ENCODE results near the gene MEIS2.

The MEIS2 gene

DNA sequence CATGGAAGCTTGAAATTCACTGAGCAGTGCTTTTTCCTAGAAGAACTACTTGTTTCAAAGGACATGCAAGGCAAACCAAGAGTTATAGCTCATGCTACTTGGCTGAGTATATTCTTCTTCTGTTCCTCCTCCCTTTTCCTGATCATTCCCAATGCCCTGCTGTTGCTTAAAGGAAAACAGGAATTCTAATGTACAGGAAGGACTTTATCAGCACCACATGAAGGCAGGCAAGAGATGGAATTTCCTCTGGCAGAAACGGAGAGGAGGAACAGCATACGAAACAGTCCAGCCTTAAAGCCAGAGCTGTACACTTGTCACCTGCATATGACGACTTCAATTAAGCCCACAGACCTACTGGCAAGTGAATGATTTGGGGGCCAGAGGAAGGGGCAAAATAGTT is 15.7 kb downstream of the MEIS2 start:
- TF ChIP-seq, protein P1, sequence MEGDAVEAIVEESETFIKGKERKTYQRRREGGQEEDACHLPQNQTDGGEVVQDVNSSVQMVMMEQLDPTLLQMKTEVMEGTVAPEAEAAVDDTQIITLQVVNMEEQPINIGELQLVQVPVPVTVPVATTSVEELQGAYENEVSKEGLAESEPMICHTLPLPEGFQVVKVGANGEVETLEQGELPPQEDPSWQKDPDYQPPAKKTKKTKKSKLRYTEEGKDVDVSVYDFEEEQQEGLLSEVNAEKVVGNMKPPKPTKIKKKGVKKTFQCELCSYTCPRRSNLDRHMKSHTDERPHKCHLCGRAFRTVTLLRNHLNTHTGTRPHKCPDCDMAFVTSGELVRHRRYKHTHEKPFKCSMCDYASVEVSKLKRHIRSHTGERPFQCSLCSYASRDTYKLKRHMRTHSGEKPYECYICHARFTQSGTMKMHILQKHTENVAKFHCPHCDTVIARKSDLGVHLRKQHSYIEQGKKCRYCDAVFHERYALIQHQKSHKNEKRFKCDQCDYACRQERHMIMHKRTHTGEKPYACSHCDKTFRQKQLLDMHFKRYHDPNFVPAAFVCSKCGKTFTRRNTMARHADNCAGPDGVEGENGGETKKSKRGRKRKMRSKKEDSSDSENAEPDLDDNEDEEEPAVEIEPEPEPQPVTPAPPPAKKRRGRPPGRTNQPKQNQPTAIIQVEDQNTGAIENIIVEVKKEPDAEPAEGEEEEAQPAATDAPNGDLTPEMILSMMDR (IDR thresholded peaks at IDR 0.05; ENCODE audit: insufficient read depth, low read length, poor library complexity, severe bottlenecking), result no peak
- peaks cover 2% of the 10 kb centered on the region; the same call in 1 of the 2 replicates for H3K36me3 ChIP-seq (ENCODE audit: control insufficient read depth, insufficient read depth, low read length)
- H3K4me3 ChIP-seq (replicated peaks; ENCODE audit: low read depth, low read length), result no peak overlapping the region
- no peak for DNase-seq (ENCODE audit: extremely low read depth, insufficient read length)
- no peaks in the 10 kb centered on the region for H3K27me3 ChIP-seq (replicated peaks; ENCODE audit: control insufficient read depth, insufficient read depth, low read length)

DNA sequence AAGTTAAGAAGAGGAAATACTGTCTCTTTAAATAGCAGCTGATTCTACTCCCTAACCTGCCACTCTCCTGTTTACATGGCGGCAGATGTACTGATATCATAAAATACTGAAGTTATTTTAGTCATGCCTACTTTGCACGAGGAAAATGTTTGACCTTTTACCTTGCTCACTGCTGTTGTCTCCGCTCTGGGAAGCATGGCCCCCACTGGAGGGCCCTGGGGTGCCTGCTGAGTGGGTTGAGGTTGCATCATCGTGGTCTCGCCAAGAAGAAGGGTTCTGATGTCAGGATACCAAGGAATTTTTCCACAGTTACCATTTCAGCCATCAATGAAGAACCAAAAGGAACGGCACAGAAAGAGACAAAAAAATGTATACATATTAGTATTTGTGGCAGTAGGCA is 16.7 kb downstream of the MEIS2 start:
- no peak for DNase-seq (ENCODE audit: extremely low read depth, insufficient read length)
- Histone ChIP-seq H3K27me3 (replicated peaks; ENCODE audit: control insufficient read depth, insufficient read depth, low read length) (no peaks in the 10 kb centered on the region), H3K4me3 (replicated peaks; ENCODE audit: low read depth, low read length) (no peak overlapping the region), H3K36me3 (ENCODE audit: control insufficient read depth, insufficient read depth, low read length) (peaks cover 2% of the 10 kb centered on the region; the same call in 1 of the 2 replicates)
- TF ChIP-seq, protein P1 (IDR thresholded peaks at IDR 0.05; ENCODE audit: insufficient read depth, low read length, poor library complexity, severe bottlenecking), result no peak

DNA sequence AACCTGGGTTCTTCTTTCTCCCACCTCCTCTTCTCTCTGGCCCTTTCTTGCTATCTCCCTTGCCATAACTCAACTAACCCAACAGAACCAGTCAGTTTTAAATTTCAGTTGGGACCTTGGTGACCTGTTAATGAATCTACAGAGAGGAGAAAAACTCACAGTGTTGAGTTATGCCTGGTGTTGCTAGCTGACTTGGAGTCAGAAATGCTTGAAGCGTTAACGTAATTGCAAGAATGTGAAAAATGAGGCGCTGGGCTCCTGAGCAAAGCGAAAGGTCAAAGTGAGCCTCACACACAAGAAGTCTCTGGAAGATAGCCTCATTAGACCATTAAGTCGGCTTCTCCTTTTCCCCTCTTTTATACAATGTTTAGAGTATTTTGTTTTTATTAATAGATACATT is 18.4 kb downstream of the MEIS2 start:
- DNase-seq (ENCODE audit: extremely low read depth, insufficient read length), result no peak
- Histone ChIP-seq H3K4me3 (replicated peaks; ENCODE audit: low read depth, low read length) (no peak overlapping the region), H3K27me3 (replicated peaks; ENCODE audit: control insufficient read depth, insufficient read depth, low read length) (no peaks in the 10 kb centered on the region), H3K36me3 (ENCODE audit: control insufficient read depth, insufficient read depth, low read length) (peaks cover 2% of the 10 kb centered on the region; the same call in 1 of the 2 replicates)
- TF ChIP-seq, protein P1 (IDR thresholded peaks at IDR 0.05; ENCODE audit: insufficient read depth, low read length, poor library complexity, severe bottlenecking), result no peak

DNA sequence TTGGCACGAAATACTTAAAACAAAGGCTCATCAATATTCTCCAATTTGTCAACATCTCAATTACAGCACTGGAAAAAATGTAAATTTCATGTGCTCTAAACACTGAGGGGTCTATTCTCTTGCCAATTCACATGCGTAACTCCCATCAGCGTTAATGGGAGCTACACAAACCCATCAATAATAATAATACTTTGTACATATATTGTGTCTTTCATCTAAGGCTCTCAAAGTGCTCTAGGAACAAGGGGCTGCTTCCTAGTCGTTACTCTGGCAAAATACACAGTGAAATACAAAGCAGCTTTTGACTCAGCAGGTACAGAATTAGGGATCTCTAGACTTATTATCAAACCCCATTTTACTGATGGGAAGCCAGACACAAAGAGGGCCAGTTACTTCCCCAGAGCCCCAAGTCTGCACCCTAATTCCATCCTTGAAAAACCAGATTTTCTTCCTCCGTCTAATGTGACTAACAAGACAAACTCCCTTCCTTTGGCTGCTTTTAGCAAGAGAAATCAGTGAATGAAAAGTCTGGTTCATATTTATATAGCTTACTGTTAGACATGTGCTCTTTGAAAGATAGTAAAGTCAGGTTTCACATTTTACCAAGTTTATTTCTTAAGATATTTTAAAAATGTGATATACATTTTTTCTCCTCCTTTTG is 20.0 kb downstream of the MEIS2 start:
- TF ChIP-seq, protein P1 (IDR thresholded peaks at IDR 0.05; ENCODE audit: insufficient read depth, low read length, poor library complexity, severe bottlenecking), result no peak
- Histone ChIP-seq H3K36me3 (ENCODE audit: control insufficient read depth, insufficient read depth, low read length) (peaks cover 2% of the 10 kb centered on the region; the same call in 1 of the 2 replicates), H3K27me3 (replicated peaks; ENCODE audit: control insufficient read depth, insufficient read depth, low read length) (no peaks in the 10 kb centered on the region), H3K4me3 (replicated peaks; ENCODE audit: low read depth, low read length) (no peak overlapping the region)
- DNase-seq (ENCODE audit: extremely low read depth, insufficient read length), result no peak

DNA sequence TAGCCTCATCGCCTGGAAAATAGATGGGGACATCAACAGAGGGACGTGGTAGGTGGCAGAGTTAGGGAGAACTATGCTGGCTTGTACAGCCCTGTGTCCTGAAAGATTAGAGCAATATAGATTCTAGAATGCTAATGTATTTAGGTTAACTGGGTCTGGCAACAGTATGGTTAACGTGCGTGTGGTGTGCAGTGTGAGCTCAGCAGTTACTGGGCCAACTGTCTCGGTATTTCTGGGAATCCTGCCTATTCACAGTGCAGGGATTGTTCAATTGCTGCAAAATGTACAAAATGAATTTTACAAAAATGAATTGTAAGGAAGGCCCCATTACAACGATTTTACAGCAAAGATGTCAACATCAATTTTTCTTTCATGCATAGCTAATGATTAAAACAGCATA is 20.6 kb downstream of the MEIS2 start:
- H3K36me3 ChIP-seq (ENCODE audit: control insufficient read depth, insufficient read depth, low read length), result peaks cover 2% of the 10 kb centered on the region; the same call in 1 of the 2 replicates
- H3K27me3 ChIP-seq (replicated peaks; ENCODE audit: control insufficient read depth, insufficient read depth, low read length), result no peaks in the 10 kb centered on the region
- TF ChIP-seq, protein P1 (IDR thresholded peaks at IDR 0.05; ENCODE audit: insufficient read depth, low read length, poor library complexity, severe bottlenecking), result no peak
- H3K4me3 ChIP-seq (replicated peaks; ENCODE audit: low read depth, low read length), result no peak overlapping the region
- no peak for DNase-seq (ENCODE audit: extremely low read depth, insufficient read length)

Data from GM06990 (cell line).